AG04450 (cell line): Measurements from ENCODE around the gene NEDD4L. TPM values are rescaled to one million over a fixed set of nuclear protein-coding genes. Genes with fewer than 3 reads are reported as not detected.

Experiments
- CTCF ChIA-PET: fragments of 300-600, 350-600 bp; formaldehyde crosslinking; extraction: SDS; loops from one replicate; lab custom pipeline; 2022; ENCODE audit warnings: antibody characterized with exemption, inconsistent platforms; lab: Charles Lee
- POLR2A ChIA-PET: fragments of 350-600 bp; formaldehyde crosslinking; extraction: SDS; loops from one replicate; lab custom pipeline; 2021; ENCODE audit warnings: antibody characterized with exemption, inconsistent platforms; lab: Yijun Ruan, JAX
- DNase-seq: peaks from one replicate; pipeline ENCODE4 v3.0.0-alpha.2; 2011; ENCODE audit warnings: low read depth, low spot score
- H3K27ac ChIP-seq: one replicate; pipeline ENCODE4 v1.5.1; 2012; ENCODE audit warnings: low read depth, low read length, control low read depth
- H3K27me3 ChIP-seq: one replicate; pipeline ENCODE4 v1.6.0; 2012; ENCODE audit warnings: low read length; ENCODE audit not compliant: control insufficient read depth, insufficient read depth
- H3K4me3 ChIP-seq: 2 replicates; pipeline ENCODE4 v1.5.1; 2011; ENCODE audit warnings: mild to moderate bottlenecking, low read depth, low read length, control low read depth
- H3K9me3 ChIP-seq: 2 replicates; pipeline ENCODE4 v1.5.1; 2012; ENCODE audit warnings: low read length; ENCODE audit not compliant: control insufficient read depth, insufficient read depth
- CTCF ChIP-seq: IDR thresholded peaks from 2 replicates; pipeline ENCODE4 v1.5.1; 2011; ENCODE audit warnings: low read depth, low read length, control low read depth, inconsistent platforms
- polyA plus RNA-seq: library from polyadenylated mRNA; depleted of rRNA; stranded (reverse); fragments of >200 nt; gene quantifications from 2 replicates; pipeline ENCODE4 v1.2.3, GENCODE V29; 2011

Gene NEDD4L
- polyA plus RNA-seq, 1 experiment, result 15.0 TPM

GRCh38 chr18:58391231-58391825, 347.3 kb downstream of the NEDD4L start:
- no peak overlapping the region for H3K27ac ChIP-seq

GRCh38 chr18:58391932-58392323, 347.9 kb downstream of the NEDD4L start:
- no peak overlapping the region for H3K4me3 ChIP-seq
- POLR2A ChIA-PET, result no interaction called here
- CTCF ChIA-PET, result interaction anchor here (1.0 to 1.4 kb wide), 3 partner anchors 211 to 510 kb away, joined by 3 to 6 read pairs (median 4); no protein-coding TSS in a partner anchor
- DNase-seq, result no peak
- H3K9me3 ChIP-seq, result no peaks in the 10 kb centered on the region
- no peaks in the 10 kb centered on the region for H3K27me3 ChIP-seq
- TF ChIP-seq CTCF, result no peak
- no peak overlapping the region for H3K27ac ChIP-seq

More at GRCh38 chr18:58391231-58391825, 347.3 kb downstream of the NEDD4L start:
- no peak for TF ChIP-seq CTCF
- H3K9me3 ChIP-seq, result no peaks in the 10 kb centered on the region
- no peak for DNase-seq
- H3K27me3 ChIP-seq, result no peaks in the 10 kb centered on the region
- ChIA-PET POLR2A (interaction anchor here (0.7 kb wide), 1 partner anchor 167 kb away, joined by 3 read pairs; no protein-coding TSS in a partner anchor), CTCF (interaction anchor here (1.0 to 1.4 kb wide), 2 partner anchors 373 to 509 kb away, joined by 4 to 6 read pairs; no protein-coding TSS in a partner anchor)
- H3K4me3 ChIP-seq, result no peak overlapping the region

DNA sequence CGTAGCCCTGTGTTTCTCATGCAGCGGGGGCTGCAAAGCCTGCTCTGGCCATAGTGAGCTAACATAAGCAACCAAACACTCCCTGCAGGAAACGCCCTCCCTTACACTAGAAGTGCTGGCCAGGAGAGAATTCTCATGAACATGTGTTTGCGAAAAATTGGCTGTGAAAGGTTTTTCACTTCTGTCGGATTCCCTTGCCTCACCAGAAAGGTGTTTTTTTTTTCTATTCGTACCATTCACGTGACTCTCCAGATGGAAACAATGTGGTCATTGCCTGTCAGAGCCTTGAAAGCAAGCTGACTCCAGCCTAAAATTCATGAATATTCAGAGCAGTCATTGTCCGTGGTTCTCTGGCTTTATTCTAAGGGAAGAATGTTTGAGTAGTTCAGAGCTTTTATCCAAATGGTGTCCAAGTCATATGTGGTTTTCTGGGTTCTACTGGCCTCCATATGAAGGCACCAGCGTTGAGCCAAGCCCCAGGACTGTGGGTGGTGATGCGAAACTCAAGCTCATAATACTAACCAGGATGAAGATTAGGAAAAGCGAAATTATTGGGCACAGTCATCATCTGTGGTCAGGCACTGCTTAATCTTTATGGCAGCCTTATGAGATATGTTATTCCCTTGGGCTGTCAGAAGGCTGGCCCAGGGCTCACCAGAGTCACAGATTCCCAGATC, 348.4 kb downstream of the NEDD4L start:
- no peak overlapping the region for H3K27ac ChIP-seq
- ChIA-PET CTCF (interaction anchor here (1.1 to 1.4 kb wide), 2 partner anchors 211 to 372 kb away, joined by 3 to 4 read pairs; no protein-coding TSS in a partner anchor), POLR2A (no interaction called here)
- DNase-seq, result no peak
- H3K27me3 ChIP-seq, result no peaks in the 10 kb centered on the region
- no peaks in the 10 kb centered on the region for H3K9me3 ChIP-seq
- no peak for TF ChIP-seq CTCF
- H3K4me3 ChIP-seq, result no peak overlapping the region

DNA sequence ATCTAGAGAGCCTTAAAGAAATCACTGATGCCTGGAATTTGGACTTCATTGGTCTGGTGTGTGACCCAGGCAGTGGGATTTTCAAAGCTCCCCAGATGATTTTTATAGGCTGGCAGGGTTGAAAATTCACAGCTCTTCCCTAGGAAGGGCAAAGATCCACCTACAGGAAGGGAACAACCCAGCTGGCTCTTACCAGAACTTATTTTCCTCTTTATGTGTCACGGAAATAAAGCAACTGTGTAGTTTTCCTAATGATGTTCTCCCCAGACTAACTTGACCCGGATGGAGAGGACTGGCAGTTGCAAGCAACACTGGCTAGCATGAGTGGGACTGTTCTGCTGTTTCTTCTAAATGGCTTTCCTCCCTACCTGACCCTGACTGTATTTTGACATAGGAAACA, 349.3 kb downstream of the NEDD4L start:
- H3K27ac ChIP-seq, result no peak overlapping the region

More for the DNA sequence above, 349.3 kb downstream of the NEDD4L start:
- no peak overlapping the region for H3K4me3 ChIP-seq
- H3K27me3 ChIP-seq, result no peaks in the 10 kb centered on the region
- no peak for TF ChIP-seq CTCF
- no peaks in the 10 kb centered on the region for H3K9me3 ChIP-seq
- POLR2A ChIA-PET, result no interaction called here
- CTCF ChIA-PET, result interaction anchor here (1.1 kb wide), 1 partner anchor 212 kb away, joined by 3 read pairs; no protein-coding TSS in a partner anchor
- DNase-seq, result no peak
